CD4-positive, alpha-beta T cell treated with Interleukin-10 for 1 hour (primary cell): ENCODE data around the gene SH2D1A.
A peak's percentile ranks its signal among the peaks of the same experiment; 100 is the strongest.
"Not testable (repeated sequence)": the region's sequence is repeated elsewhere in the genome, so short reads cannot be mapped to it uniquely, and the experiment has no call there.

Experiments
- DNase-seq: peaks from one replicate; pipeline ENCODE4 v3.0.0-alpha.2; 2020

SH2D1A gene

DNA sequence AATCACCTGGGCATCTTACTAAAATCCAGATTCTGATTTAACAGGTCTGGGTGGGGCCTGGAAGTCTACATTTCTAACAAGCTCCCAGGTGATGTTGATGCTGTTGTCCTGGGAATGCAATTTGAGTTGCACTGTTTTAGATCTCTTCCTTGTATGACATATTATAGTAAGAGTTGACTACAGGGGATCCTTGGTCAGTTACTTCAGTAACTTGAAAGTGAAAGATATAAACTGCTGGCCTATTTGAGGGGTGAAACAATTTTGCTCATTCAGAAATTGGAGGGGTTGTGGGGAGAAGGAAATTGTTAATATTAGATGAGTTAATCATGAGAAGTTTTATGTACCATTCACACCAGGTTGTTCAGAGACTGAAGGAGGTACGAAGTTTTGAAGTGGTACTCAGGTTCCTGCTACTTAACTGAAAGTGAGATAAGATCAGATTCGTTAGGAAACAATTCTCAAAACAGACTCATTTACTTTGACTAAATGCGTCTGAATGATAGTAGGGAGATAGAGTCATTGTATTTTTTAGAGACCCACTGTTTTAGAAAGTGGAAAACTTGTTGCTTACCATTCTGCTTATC lies 12.5 kb downstream of the SH2D1A start:
- DNase-seq, result no peak

DNA sequence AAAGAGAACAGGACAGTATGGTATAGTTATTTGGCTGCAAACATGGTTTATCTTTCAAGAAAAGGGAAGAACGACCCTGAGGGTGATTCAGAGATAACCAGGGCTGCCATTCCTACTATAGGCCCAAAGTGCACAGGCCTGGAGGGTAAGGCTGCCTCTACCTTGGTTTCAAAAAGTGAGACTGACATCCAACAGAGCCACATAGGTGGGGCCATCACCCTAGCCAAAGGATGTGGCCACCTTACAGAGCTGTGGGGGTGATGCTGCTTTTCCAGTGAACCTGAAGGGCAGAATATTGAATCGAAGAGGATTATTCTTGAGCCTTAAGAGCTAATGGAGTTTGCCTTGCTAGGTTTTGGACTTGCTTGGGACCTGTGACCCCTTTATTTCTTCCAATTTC lies 15.7 kb downstream of the SH2D1A start:
- DNase-seq, result no peak

DNA sequence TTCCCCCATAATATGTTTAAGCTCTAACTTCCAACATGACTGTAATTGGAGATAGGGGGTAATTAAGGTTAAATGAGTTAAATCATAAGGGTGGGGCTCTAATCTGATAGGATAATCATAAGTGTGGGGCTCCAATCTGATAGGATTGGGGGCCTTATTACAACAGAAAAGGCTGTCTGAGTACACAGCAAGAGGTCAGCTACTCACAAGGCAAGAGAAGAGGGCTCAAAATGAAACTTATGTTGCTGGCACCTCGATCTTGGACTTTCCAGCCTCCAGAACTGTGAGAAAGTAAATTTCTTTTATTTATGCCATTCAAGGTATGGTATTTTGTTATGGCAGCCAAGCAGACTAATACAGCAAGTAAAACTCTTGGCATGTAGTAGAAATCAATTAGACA lies 16.4 kb downstream of the SH2D1A start:
- no peak for DNase-seq

DNA sequence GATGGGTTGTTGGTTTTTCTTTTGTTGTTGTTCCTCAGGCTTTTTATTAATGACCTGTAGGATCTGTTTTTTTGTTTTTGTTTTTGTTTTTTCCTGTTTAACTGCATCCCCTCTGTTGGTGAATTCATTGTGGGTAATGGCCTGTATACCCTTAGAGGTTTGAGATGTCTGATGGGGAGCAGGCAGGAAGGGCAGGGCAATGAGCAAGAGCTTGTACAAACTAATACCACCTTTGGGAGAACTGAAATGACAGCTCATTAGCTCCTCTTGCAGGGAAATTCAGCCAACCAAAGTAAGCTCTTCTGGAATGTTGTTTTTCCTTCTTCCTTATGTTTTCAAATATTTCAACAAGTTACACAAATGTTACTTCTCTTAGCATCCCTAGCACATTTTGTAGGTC lies 23.4 kb downstream of the SH2D1A start:
- no peak for DNase-seq

DNA sequence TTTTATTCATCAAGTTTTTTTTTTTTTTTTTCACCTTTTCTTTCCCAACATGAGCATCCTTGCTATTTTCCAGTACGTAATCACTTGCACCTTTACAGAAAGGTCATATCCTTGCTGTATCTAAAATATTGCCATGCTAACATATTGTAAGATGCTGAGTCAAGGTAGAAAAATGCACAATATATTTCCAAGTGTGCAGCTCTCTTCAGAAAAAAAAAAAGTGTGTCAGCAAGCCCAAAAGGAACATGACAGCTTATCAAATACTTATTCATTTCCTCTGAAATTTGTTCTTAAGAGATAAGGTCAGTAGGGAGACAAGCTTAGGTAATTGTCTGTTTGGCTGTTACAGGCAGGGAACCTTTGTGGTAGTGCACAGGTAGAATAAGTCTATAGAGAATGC lies 27.0 kb downstream of the SH2D1A start:
- DNase-seq, result no peak

DNA sequence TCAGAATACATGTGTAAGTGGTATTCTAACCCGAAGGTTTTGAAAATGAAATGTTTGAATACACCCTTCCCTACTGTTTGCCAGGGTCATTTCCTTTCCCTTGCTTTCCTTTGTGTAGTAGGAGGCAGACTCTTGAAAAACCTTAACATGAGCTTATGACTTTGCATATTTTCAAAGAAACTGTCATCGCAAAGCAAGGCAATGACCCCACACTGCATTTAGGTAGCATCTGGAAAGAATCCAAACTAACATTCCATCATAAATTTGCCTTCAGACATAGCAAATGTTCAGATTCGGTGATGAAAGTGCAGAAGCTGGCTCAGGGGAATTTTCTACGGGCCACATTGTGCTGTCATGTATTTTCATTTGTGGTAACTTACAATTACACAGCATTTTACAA lies 32.3 kb downstream of the SH2D1A start:
- DNase-seq, result no peak

DNA sequence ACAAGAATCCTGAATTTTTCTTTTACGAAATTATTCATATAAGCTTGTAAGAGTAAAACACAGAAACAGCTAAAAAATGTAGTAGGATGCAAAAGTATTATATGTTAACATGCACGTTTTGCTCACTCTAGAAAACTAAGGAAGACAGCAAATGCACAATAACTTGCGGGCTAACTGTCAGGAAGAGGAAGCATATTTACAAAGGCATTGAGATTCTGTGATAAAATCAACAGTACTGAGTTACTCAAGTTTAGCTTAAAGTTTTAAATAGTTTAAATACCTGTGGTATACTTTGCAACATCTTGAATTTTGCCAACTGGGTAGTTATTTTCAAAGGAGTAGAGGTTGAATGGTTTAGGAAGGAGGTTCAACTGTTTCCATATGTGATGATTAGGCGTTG lies 37.0 kb downstream of the SH2D1A start:
- DNase-seq, result no peak

DNA sequence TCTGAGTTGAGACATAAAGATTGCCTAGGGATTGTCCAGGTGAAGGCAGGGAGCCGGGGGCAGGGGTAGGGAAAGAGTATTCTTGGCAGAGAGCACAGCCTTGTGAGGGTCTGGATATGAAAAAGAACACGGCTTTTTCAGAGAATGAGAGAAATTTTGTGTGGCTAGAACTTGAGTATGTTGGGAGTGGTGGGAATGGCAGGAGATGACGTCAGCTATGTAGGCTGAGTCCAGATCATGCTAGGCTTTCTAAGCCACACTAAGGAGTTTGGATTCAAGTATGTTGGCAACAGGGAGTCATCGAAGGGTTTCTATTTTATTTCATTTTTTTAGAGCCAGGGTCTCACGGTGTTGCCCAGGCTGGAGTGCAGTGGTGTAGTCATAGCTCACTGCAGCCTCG lies 40.0 kb downstream of the SH2D1A start:
- no peak for DNase-seq

DNA sequence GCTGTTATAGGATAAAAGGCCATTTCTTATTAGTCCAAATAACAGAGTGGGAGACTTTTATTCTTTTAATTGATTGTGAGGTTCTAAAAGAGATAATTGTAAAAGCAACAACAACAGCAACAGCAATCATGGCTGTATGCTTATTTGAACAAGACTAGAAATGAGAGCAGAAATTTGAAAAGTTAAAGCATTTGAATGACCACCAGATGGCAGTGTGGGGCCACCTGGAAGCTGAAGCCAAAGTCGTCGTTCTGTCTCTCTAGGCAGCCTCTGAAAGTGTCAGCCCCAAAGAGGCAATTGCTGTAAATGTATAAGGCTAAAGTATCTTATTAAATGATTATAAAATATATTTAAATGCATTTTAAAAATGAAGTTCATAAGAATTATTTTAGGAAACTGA lies 42.2 kb downstream of the SH2D1A start:
- DNase-seq, result peak; percentile 67

DNA sequence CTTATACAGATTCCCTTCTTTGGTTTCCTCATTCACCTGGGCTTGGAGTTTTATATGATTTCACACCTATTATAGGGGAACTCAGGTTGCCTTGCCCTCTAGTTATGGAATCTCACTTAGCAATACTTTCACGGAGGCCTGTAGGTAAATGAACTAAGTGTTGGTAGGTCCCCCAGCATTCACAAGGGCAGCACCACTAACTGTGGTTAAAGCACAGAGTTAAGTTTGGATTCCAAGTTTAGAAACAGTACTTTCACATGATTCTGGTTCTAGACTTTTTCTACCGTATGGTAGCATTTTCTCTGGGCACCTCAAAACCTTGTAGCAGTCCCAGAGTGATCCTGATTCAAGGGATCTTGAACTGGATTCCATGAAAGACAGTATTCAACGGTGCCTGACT lies 46.4 kb downstream of the SH2D1A start:
- no peak for DNase-seq

DNA sequence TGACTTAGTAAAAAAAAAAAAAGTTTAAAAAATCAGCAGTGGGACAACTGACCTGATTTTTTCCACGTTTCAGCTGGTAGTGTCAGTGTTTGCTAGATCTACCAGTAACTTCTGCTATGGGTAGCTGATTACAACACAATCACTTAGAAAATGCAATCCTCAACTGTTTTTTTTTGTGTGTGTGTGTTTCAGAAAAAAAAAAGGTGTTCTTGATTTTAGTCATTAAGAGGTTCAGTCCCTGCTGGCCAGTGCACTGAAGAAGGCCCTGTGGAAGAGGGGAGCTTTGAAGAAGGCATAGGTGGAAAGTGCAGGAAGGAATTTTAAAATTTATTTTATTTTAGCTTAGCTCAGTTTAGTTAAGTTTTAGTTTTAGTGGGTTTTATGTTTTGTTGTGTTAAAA lies 46.9 kb downstream of the SH2D1A start:
- no peak for DNase-seq

DNA sequence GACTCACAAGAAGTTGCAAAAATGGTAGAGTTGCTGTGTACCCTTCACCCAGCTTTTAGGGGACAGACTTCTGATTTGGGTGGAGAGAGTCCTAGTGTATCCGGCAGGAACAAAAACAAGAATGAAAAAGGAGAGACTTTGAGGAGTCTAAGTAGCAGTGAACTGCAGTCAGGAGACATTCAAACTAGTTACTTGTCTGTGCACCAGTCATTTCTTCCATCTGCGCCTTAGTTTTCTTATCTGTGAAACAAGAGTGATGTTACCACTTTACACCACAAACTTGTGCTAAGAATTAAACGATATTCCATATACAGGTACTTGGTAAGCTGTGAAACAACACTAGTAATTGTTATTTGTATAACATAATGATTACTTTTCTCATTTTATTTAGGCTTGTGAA lies 47.3 kb downstream of the SH2D1A start:
- DNase-seq, result no peak

DNA sequence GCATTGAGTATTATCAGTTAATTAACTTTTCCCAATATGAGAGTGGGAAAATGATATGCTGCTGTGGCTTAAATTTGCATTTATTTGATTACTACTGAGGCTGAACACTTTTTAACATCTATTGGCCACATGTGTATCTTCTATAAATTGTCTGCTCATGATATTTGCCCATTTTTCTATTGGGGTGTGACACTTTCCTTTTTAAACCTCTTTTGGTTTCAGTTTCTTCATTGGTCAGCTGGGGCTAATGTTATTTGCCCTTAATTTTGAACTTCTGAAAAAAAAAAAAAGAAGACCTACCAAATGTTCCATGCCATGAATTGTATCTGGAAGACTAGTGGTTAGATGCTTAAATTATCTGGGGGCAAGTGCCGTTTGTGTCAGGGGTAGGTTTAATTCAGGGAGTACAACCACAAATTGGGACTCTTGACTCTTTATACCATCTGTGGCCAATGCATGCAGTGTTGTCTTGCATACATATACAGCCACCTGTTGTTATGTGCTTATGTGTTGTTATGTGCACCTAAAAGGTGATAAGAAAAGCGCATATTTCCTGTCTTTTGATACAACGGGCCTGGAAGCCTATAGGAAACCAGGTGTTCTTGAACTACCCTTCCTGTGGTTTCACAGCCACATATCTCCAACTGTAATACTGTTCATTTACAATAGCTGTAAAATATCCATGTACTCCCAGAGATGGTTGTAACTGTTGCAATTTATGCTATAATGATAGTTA lies 49.0 kb downstream of the SH2D1A start:
- DNase-seq, result peak; percentile 19

DNA sequence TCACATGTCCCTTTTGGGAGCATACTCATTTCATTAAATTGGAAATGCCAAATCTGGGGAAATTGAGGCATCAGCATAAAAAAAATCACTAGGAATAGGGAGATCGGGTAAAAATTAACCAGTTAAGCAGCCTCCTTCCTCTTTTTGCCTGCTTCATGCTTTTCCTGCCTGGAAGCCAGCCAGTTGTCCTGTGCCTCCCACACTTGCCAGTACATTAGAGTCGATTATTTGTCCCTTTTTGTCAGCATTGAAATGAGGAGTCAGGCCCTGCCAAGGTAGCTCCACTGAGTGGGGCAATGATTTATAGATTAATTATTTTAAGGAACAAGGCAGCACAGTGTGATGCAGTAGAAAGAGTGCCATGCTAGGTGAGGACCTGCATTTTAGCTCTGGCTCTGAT lies 55.3 kb downstream of the SH2D1A start:
- DNase-seq, result no peak

DNA sequence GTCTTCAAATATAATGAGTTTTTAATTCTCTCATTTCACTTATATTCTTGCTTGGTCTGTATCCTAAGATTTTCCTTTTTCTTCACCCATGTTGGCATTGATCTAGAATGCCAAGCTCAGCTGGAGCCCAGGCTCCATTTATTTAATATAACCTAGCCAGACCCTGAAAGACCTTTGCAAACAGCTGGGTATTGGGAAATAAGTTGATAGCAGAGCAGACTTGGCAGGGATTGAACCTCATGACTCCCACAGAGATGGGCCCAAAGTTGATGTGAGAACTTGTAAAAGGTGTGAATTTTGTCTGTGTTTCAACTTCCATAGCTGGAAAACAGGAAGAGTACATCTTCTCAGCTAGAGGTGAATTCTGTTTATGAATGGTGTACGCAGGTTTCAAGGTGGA lies 59.5 kb downstream of the SH2D1A start:
- no peak for DNase-seq

DNA sequence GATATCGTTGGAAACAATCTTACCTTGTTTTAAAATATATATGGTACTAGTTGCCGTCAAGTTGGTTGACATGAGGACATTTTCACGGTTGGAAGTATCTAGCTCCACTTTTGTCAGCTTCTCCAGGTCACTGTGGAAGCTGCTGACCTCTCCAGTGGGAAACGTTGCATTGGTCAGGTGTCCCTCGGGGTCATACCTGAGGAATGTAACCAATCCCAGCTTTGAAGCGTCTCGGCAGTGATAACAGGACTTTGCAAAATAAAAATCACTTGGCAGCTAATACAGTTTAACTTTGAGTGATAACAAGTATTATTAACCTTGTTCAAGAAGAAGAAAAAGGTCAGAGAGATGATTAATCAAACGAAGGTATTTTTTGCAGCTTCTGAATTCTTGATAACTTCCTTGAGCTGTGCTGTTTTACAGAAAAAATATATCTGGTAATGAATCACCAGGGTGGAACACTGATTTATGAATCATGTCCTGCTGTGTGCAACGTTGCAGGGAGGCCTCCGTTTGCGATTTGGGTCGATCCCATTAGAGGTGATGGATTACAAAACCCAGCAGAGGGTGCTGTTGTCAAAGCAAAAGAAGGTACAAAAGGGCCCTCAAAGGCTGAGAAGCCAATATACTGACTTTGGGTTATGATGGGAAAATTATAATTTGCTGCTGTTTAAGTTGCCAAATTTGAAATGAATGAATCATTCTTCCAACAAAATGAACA lies 60.1 kb downstream of the SH2D1A start:
- peak; percentile 61 for DNase-seq

DNA sequence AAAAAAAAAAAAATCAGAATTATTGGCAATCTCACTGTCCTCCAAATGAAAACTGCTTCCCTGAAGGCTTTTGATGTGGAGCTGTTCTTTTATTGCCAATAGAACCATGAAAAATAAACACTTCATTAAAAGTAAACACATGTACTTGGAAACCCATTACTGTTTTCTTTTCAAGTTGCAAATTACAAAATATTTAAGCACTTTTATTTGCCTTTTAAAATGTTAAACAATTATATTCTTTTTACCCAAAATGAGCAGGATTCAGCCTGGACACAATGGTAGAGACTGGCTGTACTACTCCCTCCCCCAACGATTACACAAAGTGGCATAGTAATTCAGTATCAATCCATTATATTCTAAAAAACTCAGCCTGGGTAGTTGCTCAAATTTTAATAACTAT lies 60.9 kb downstream of the SH2D1A start:
- no peak for DNase-seq

DNA sequence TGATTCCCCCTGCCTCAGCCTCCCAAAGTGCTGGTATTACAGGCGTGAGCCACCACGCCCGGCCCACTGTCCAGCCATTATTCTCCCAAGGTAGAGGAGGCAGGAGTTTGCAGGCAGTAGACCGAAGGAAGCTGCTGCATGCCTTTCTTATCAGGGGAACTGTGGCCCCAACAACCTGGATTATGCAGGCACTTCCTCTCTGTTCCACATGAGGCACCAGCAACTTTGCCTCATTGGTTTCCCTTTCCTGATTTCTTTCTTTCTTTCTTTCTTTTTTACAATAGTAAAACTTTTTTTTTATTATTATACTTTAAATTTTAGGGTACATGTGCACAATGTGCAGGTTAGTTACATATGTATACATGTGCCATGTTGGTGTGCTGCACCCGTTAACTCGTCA lies 62.0 kb downstream of the SH2D1A start:
- not testable (repeated sequence) for DNase-seq

DNA sequence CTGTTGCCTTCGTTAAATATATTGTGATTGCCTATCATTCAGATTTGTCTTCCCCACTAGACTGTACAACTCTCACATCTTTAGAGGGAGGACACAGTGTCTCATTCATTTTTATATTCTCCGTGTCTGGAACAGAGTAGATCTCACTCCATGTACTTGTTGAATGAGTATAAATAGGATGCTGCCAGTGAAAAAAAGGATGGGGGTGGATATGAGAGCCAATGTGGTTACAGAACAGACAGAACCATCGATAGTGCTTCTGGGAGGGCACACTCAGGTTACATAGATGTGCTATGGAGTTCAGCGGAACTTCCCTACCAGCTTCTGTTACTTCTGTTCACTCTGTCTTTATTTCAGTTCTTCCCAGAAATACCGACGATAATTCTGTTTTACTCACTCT lies 66.9 kb downstream of the SH2D1A start:
- DNase-seq, result no peak

DNA sequence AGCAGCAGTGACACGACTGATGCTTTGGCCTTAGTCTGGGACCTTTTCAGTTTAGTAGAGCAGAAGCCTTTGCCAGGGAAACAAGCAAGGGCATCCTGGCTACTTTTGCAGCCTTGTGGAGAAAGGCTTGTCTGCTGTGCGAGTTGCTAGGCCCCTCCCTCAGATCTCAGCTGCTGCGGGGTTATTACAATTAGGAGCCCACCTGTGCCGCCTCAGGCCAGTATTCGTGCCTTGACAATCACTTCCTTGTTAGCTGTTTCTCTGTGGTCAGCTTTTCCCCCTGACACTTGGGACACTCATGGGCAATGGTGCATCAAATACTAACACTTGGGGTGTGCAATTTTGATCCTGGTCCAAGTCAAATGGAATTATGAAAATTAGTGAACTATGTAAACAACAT lies 67.9 kb downstream of the SH2D1A start:
- no peak for DNase-seq

DNA sequence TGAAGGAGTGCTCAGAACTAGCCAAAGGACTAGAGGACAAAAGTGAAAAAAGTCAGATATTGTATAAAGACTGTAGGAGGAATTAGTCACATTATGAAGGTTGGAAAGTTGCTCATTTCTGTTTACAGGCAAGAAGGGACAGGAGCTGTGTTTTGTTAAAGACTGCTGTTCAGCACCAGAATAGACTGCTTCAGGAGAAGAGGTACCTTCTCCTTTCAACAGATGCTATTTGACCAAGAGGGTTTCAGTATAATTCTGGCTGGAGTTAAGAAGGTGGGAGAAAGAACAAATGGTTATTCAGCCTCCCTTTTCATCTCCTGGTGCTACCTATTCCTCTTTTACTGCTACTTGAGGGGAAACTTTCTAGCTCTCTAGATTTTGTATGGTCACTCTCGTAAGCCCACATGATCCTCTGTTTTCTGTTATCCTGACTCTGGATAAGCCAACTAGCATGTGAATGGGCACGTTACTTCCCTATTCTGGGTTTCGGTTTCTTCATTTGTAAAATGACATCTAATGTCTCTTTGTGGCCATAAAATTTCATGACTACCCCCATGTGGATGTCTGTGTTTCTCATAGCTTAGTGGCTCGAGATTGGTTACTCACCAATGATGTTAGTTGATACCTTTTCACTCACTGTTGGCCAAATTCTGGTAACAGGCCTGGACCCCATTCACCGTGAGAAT lies 68.9 kb downstream of the SH2D1A start:
- DNase-seq, result no peak

DNA sequence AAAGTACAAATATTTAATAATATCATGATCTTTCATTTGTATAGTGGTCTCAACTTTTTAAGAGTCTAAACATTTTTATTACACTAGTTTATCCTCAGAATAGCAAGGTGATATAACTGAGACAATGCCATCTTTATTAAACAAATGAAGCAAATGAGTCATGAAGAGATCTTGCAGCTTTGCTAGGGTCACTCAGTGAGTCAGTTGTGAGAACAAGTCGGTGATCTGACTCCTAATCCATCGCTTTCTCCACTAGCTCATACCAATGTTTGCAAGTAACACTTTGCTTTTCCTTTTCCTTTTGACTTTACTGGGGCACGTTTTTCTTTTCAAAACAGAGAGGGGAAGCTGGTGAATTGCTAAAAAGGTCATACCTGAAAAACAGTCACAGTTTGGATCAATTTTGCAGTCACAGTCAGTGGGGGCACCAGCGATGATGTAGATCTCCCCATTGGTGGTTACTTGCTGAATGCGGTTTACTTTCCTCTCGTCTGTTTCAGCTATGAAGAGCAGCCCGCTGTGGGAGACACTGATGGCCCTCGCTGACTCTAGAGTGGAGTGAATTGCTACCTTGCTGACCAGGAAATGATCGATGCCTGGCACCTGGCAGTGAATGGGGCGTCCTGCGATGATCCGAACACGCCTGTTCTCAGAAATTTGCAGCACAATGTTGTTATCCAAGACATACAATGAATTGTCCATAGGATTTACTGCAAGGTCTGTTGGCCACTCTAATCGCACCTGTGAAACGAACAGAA lies 75.7 kb downstream of the SH2D1A start:
- no peak for DNase-seq
